ENCODE data around the gene SLC25A15.
"Not testable (repeated sequence)": the region's sequence is repeated elsewhere in the genome, so short reads cannot be mapped to it uniquely, and the experiment has no call there.

Gene SLC25A15

GRCh38 chr13:40786568-40786996 lies 2.8 kb upstream of the SLC25A15 start:
- Histone ChIP-seq H3K27ac (ENCODE audit: low read depth, low read length) (no peak overlapping the region), H3K36me3 (ENCODE audit: control insufficient read depth, insufficient read depth, low read length) (no peaks in the 10 kb centered on the region), H3K4me3 (ENCODE audit: low read length) (no peak overlapping the region), H3K27me3 (ENCODE audit: control insufficient read depth, insufficient read depth, low read length) (no peaks in the 10 kb centered on the region), H3K9ac (ENCODE audit: low read length) (no peak overlapping the region), H3K4me1 (ENCODE audit: control insufficient read depth, insufficient read depth, low read length) (peaks cover 2% of the 10 kb centered on the region)

DNA sequence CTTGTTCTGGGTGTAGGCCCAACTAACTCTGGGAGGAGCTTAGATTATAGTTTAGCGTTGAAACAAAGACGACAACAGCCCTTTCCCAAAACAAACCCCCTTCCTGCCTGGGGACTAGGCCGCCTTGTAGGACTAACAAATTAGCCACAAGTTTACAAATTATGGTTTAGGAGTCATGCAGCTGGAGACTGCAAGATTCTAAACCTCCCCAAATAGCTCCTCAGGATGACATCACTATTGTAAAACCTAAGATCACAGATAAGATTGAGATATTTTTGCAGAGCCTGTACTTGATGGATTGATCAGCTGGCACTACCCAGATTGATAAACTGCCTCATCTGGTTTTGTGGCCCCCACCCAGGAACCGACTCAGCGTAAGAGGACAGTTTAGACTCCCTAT lies 2.3 kb upstream of the SLC25A15 start:
- Histone ChIP-seq H3K27ac (ENCODE audit: low read depth, low read length) (no peak overlapping the region), H3K36me3 (ENCODE audit: control insufficient read depth, insufficient read depth, low read length) (no peaks in the 10 kb centered on the region), H3K27me3 (ENCODE audit: control insufficient read depth, insufficient read depth, low read length) (no peaks in the 10 kb centered on the region), H3K4me1 (ENCODE audit: control insufficient read depth, insufficient read depth, low read length) (peaks cover 2% of the 10 kb centered on the region), H3K9ac (ENCODE audit: low read length) (no peak overlapping the region), H3K4me3 (ENCODE audit: low read length) (no peak overlapping the region)

DNA sequence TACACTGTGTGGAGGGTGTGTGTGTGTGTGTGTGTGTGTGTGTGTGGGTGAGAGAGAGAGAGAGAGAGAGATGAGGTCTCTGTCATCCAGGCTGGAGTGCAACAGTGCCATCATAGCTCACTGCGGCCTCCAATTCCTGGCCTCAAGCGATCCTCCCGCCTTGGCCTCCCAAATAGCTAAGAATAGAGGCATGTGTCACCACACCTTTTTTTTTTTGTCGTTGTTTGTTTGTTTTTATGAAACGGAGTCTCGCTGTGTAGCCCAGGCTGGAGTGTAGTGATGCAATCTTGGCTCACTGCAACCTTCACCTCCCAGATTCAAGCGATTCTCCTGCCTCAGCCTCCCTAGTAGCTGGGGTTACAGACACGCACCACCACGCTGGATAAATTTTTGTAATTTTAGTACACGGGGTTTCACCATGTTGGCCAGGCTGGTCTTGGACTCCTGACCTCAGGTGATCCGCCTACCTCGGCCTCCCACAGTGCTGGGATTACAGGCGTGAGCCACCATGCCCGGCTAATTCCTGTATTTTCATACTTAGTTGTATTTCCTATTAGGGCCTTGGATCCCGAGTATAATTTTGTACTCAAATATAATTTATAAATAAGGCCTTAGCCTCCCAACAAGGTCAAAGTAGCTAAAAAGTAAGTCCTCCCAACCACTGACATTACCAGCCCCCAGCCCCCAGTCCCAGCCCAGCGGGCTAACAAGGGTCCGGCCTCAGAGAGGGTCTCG lies 704 bp upstream of the SLC25A15 start:
- not testable (repeated sequence) for H3K4me1 ChIP-seq (ENCODE audit: control insufficient read depth, insufficient read depth, low read length); H3K27me3 ChIP-seq (ENCODE audit: control insufficient read depth, insufficient read depth, low read length); H3K36me3 ChIP-seq (ENCODE audit: control insufficient read depth, insufficient read depth, low read length)
- Histone ChIP-seq H3K4me3 (ENCODE audit: low read length) (peak overlapping the region; percentile 52), H3K9ac (ENCODE audit: low read length) (peak overlapping the region; percentile 68), H3K27ac (ENCODE audit: low read depth, low read length) (peak overlapping the region; percentile 24)

DNA sequence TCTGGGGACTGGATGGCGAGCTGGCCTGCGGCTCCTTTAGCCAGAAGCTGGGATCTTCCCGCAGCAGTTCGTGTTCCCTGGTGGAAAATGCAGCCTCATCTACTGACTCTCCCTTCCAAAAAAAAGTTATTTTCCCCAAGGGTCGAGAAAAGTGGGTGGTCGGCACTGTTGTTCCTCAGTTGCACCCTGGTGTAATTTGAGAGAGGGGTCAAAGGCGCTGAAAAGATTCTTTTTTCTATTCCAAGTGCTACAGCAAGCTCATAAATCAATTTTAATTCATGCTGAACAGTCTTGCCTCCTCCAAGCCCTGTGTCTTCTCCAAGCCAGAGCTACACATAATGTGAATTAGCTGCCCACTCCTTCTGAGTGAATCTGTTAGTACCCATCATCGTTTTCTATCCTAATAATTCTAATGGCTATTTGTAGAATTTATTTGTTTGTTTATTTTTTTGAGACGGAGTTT lies 774 bp downstream of the SLC25A15 start:
- H3K27me3 ChIP-seq (ENCODE audit: control insufficient read depth, insufficient read depth, low read length), result no peaks in the 10 kb centered on the region
- H3K4me1 ChIP-seq (ENCODE audit: control insufficient read depth, insufficient read depth, low read length), result peaks cover 2% of the 10 kb centered on the region

DNA sequence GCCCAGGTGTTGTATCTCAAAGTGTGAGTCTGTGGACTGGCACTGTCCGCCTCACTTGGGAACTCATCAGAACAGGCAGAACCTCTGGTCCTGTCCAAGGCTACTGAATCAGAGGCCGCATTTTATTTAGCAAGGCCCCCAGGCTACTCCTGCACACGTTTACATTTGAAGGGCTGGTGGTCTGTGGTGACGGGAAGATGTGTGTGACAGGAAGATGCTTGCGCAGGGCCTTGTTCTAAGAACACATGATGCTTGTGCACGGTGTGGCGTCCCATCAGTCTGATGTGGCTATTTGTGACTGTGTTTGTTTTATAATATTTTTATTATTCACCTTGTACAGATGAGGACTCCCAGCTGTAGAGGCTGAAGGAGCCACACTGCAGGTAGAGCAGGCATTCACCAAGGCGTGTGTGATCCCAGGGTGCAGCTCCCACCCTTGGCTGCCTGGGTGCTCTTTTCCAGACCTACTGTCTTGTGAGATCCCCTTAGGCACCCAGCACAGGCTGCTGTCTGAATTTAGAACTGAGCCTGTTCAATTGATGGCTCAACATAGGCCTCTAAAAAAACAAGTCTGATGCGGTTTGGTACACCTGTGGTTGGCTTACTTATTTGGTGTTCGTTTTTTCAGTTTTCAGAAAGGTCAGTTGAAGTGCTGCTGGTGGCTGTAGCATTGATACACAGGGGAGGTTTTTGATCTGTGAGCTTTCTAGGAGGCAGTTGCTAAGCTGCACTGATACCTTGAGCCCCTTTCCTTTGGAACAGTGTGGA lies 3.1 kb downstream of the SLC25A15 start:
- peaks cover 2% of the 10 kb centered on the region for H3K4me1 ChIP-seq (ENCODE audit: control insufficient read depth, insufficient read depth, low read length)
- H3K36me3 ChIP-seq (ENCODE audit: control insufficient read depth, insufficient read depth, low read length), result no peaks in the 10 kb centered on the region
- H3K9ac ChIP-seq (ENCODE audit: low read length), result no peak overlapping the region
- no peaks in the 10 kb centered on the region for H3K27me3 ChIP-seq (ENCODE audit: control insufficient read depth, insufficient read depth, low read length)
- no peak overlapping the region for H3K4me3 ChIP-seq (ENCODE audit: low read length)
- H3K27ac ChIP-seq (ENCODE audit: low read depth, low read length), result no peak overlapping the region

More for the DNA sequence above, 774 bp downstream of the SLC25A15 start:
- H3K27ac ChIP-seq (ENCODE audit: low read depth, low read length), result peak overlapping the region; percentile 24
- H3K4me3 ChIP-seq (ENCODE audit: low read length), result peak overlapping the region; percentile 52
- H3K36me3 ChIP-seq (ENCODE audit: control insufficient read depth, insufficient read depth, low read length), result no peaks in the 10 kb centered on the region
- peak overlapping the region; percentile 54 for H3K9ac ChIP-seq (ENCODE audit: low read length)

- no peaks in the 10 kb centered on the region for H3K27me3 ChIP-seq (ENCODE audit: control insufficient read depth, insufficient read depth, low read length)
- no peak overlapping the region for H3K27ac ChIP-seq (ENCODE audit: low read depth, low read length)
- H3K9ac ChIP-seq (ENCODE audit: low read length), result no peak overlapping the region
- H3K4me1 ChIP-seq (ENCODE audit: control insufficient read depth, insufficient read depth, low read length), result peaks cover 2% of the 10 kb centered on the region
- H3K4me3 ChIP-seq (ENCODE audit: low read length), result no peak overlapping the region
- H3K36me3 ChIP-seq (ENCODE audit: control insufficient read depth, insufficient read depth, low read length), result no peaks in the 10 kb centered on the region
These were observed 3.9 kb downstream of the SLC25A15 start for GRCh38 chr13:40793339-40793738.

DNA sequence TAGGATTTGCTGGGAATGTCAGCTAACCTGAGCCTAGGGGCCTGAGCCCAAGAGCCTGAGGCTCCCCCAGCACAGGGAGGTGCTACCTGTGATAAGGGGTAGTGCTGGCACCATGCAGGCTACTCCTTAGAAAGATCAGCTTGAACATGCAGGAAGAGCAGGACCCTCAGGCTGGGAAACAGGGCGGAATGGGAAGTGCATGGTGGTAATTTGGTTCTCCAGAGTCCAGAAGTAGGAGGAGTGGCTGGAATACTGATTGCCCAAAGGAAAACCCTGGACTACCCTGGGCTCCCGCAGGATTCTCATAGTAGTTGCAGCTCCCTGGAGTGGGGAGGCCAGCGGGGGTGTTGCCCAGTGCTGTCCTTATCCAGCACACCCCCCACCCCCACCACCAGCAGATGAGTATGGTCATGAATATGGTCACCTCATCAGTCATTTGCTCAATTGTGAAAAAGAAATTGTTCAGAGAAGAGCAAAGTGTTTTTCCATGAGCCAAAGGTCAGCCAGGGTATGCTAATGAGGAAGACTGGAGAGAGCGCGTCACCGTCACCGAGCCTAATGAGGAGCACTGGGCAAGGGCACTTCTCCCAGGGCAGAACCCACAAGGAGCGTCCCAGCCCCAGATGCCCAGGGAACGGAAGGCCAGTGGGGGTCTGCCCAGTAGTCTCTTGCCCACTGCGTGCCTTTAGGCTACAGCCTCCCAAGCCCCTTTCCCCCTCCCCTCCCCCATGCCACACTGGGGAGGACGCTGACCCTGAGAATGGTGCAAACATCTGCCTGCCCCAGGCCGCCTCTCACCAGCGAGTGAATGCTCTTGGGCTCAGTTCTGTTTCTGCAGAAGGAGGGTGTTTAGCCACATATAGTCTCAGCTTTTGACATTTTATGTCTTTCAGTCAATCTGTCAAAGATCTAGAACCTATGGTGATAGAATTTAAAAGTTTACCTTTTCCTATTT lies 5.3 kb downstream of the SLC25A15 start:
- Histone ChIP-seq H3K27ac (ENCODE audit: low read depth, low read length) (no peak overlapping the region), H3K4me3 (ENCODE audit: low read length) (no peak overlapping the region), H3K9ac (ENCODE audit: low read length) (no peak overlapping the region), H3K27me3 (ENCODE audit: control insufficient read depth, insufficient read depth, low read length) (no peaks in the 10 kb centered on the region), H3K36me3 (ENCODE audit: control insufficient read depth, insufficient read depth, low read length) (peaks cover 6% of the 10 kb centered on the region), H3K4me1 (ENCODE audit: control insufficient read depth, insufficient read depth, low read length) (peaks cover 2% of the 10 kb centered on the region)

DNA sequence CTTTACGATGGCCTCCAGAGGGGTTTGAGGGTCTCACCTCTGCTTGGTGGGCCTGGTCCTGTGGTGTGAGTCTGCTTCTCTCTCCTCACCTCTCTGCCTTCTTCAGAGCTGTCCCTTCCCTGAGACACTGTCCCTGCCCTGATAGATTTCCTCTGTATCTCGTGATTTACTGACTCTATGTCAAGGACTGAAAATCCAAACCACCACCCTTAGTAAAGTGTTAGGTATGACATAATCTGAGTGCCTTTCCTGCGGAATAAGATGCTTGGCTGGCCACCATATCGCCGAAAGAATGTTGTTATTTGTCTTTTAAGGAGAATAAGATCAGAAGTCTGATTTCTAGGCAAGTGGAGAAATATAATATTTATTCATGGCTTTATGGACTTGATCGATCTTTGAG lies 7.2 kb downstream of the SLC25A15 start:
- H3K36me3 ChIP-seq (ENCODE audit: control insufficient read depth, insufficient read depth, low read length), result peaks cover 13% of the 10 kb centered on the region
- no peak overlapping the region for H3K9ac ChIP-seq (ENCODE audit: low read length)
- no peak overlapping the region for H3K27ac ChIP-seq (ENCODE audit: low read depth, low read length)
- no peaks in the 10 kb centered on the region for H3K4me1 ChIP-seq (ENCODE audit: control insufficient read depth, insufficient read depth, low read length)
- no peak overlapping the region for H3K4me3 ChIP-seq (ENCODE audit: low read length)
- no peaks in the 10 kb centered on the region for H3K27me3 ChIP-seq (ENCODE audit: control insufficient read depth, insufficient read depth, low read length)

GRCh38 chr13:40798380-40798779 lies 9.0 kb downstream of the SLC25A15 start:
- Histone ChIP-seq H3K4me1 (ENCODE audit: control insufficient read depth, insufficient read depth, low read length) (no peaks in the 10 kb centered on the region), H3K4me3 (ENCODE audit: low read length) (no peak overlapping the region), H3K9ac (ENCODE audit: low read length) (no peak overlapping the region), H3K27ac (ENCODE audit: low read depth, low read length) (no peak overlapping the region), H3K27me3 (ENCODE audit: control insufficient read depth, insufficient read depth, low read length) (no peaks in the 10 kb centered on the region), H3K36me3 (ENCODE audit: control insufficient read depth, insufficient read depth, low read length) (peaks cover 13% of the 10 kb centered on the region)

DNA sequence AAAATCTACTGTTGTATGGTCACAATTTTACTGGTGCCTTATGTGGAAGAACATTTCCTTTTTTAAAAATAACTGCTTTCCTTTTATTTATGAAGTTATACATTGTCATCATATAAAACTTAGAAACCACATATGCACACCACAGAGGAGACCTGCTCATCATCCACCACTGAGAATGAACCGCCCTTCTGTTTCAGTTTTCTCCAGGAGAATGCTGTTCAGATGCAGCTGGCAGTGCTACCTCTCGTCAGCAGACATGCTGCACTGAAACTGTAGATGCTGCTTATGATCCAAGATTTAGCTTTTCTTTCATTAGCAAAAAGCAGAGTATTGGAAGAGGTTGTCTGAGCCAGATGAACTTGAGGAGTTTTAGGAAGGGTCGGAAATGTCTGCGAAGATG lies 10.1 kb downstream of the SLC25A15 start:
- no peak overlapping the region for H3K4me3 ChIP-seq (ENCODE audit: low read length)
- no peak overlapping the region for H3K9ac ChIP-seq (ENCODE audit: low read length)
- H3K36me3 ChIP-seq (ENCODE audit: control insufficient read depth, insufficient read depth, low read length), result peaks cover 13% of the 10 kb centered on the region
- no peaks in the 10 kb centered on the region for H3K4me1 ChIP-seq (ENCODE audit: control insufficient read depth, insufficient read depth, low read length)
- H3K27me3 ChIP-seq (ENCODE audit: control insufficient read depth, insufficient read depth, low read length), result no peaks in the 10 kb centered on the region
- H3K27ac ChIP-seq (ENCODE audit: low read depth, low read length), result no peak overlapping the region

GRCh38 chr13:40800559-40800958 lies 11.1 kb downstream of the SLC25A15 start:
- Histone ChIP-seq H3K4me1 (ENCODE audit: control insufficient read depth, insufficient read depth, low read length) (no peaks in the 10 kb centered on the region), H3K36me3 (ENCODE audit: control insufficient read depth, insufficient read depth, low read length) (peaks cover 15% of the 10 kb centered on the region), H3K9ac (ENCODE audit: low read length) (no peak overlapping the region), H3K4me3 (ENCODE audit: low read length) (no peak overlapping the region), H3K27me3 (ENCODE audit: control insufficient read depth, insufficient read depth, low read length) (no peaks in the 10 kb centered on the region), H3K27ac (ENCODE audit: low read depth, low read length) (no peak overlapping the region)
